ENCODE results near the gene CENPE.

DNA sequence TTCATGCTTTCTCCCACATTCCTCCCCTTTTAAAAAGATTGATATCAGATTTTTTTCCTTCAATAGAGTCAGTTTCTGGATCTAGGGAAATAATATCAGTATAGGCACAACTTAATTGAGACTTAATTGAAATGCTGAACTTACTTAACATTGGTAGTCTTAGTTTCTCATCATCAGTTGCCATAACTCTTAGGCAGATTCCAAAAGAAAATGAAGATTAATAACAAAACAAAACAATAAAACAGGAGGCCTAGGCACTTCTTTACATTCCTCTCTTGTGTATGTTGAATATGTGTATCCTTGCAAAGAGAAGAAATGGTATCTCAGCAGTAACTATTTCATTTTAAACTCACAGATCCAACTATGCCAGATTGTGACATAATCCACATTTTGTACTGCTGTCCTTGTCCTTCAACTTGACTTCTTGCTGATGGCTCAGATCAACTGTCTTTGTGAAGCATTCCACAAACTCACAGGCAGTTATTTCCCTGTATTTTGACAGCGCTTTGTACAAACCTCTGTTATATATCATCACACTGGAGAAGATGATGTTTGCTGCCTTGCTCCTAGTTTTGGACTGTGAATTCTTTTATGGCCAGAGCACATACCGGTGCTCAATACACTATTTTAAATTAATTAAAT, 112.5 kb downstream of the CENPE start:
- TF ChIP-seq CTCF (IDR thresholded peaks at IDR 0.05) (no peak), POLR2A (IDR thresholded peaks at IDR 0.05) (no peak)

Measured in uterus (tissue), 2 donors.